HG03565 (cell line): ENCODE measurements around the gene CCNYL1.
"Not testable (repeated sequence)": the region's sequence is repeated elsewhere in the genome, so short reads cannot be mapped to it uniquely, and the experiment has no call there.

Source experiments
- ATAC-seq: cut with Tn5 transposase; IDR thresholded peaks from one replicate; pipeline ENCODE4 v1.9.1; 2021; ENCODE audit warnings: mild to moderate bottlenecking, moderate library complexity; ENCODE audit not compliant: unreplicated experiment

Gene CCNYL1

GRCh38 chr2:207710814-207711740 is at the start of gene CCNYL1:
Gene CCNYL1, plus strand, starts transcription at chr2:207711640. Its CDS starts 257 bp downstream, at chr2:207711897.
- ATAC-seq = peak; percentile 98

- peak; percentile 81 for ATAC-seq
These were observed 49.2 kb upstream of the CCNYL1 start for GRCh38 chr2:207662203-207662602.

GRCh38 chr2:207663870-207664545 is 47.4 kb upstream of the CCNYL1 start:
- ATAC-seq = no peak

GRCh38 chr2:207670887-207671286 is 40.6 kb upstream of the CCNYL1 start:
- no peak for ATAC-seq

GRCh38 chr2:207673431-207673830 is 38.0 kb upstream of the CCNYL1 start:
- ATAC-seq = no peak

- ATAC-seq = no peak
These were observed 37.1 kb upstream of the CCNYL1 start for GRCh38 chr2:207674266-207674774.

GRCh38 chr2:207674826-207675225 is 36.6 kb upstream of the CCNYL1 start:
- ATAC-seq = no peak

GRCh38 chr2:207676827-207677354 is 34.5 kb upstream of the CCNYL1 start:
- ATAC-seq = peak; percentile 69

GRCh38 chr2:207681431-207681830 is 30.0 kb upstream of the CCNYL1 start:
- ATAC-seq = no peak

GRCh38 chr2:207682557-207682956 is 28.9 kb upstream of the CCNYL1 start:
- ATAC-seq = no peak

- ATAC-seq = no peak
These were observed 28.0 kb upstream of the CCNYL1 start for GRCh38 chr2:207683438-207683837.

GRCh38 chr2:207683879-207684627 is 27.4 kb upstream of the CCNYL1 start:
- ATAC-seq = no peak

GRCh38 chr2:207686812-207687211 is 24.6 kb upstream of the CCNYL1 start:
- ATAC-seq = no peak

GRCh38 chr2:207688597-207688996 is 22.8 kb upstream of the CCNYL1 start:
- ATAC-seq = no peak

GRCh38 chr2:207690845-207691461 is 20.5 kb upstream of the CCNYL1 start:
- ATAC-seq = not testable (repeated sequence)

- no peak for ATAC-seq
These were observed 19.0 kb upstream of the CCNYL1 start for GRCh38 chr2:207692206-207693065.

GRCh38 chr2:207693641-207694249 is 17.7 kb upstream of the CCNYL1 start:
- no peak for ATAC-seq

- ATAC-seq = peak; percentile 56
These were observed 16.6 kb upstream of the CCNYL1 start for GRCh38 chr2:207694811-207695281.

GRCh38 chr2:207695293-207695692 is 16.1 kb upstream of the CCNYL1 start:
- ATAC-seq = no peak
